Subcutaneous adipose tissue (tissue), 4 donors: ENCODE results near the gene ARHGAP22. TPM values are rescaled to one million over a fixed set of nuclear protein-coding genes. Genes with fewer than 3 reads are reported as not detected.

Experiments used
- CTCF ChIP-seq: fragments of 450-650 bp; IDR thresholded peaks from one replicate; pipeline ENCODE4 v1.5.1; 2016; ENCODE audit warnings: low read depth, mild to moderate bottlenecking, control low read depth, antibody characterized with exemption, moderate library complexity
- total RNA-seq, 4 donors: library from RNA; depleted of rRNA; stranded (reverse); fragments of >200 nt; gene quantifications; one replicate each; pipeline ENCODE4 v1.1.0, GENCODE V29; 2016

Gene ARHGAP22
- total RNA-seq, 4 donors from 2014 or later = 2.1 to 15.0 (median 5.0) TPM

DNA sequence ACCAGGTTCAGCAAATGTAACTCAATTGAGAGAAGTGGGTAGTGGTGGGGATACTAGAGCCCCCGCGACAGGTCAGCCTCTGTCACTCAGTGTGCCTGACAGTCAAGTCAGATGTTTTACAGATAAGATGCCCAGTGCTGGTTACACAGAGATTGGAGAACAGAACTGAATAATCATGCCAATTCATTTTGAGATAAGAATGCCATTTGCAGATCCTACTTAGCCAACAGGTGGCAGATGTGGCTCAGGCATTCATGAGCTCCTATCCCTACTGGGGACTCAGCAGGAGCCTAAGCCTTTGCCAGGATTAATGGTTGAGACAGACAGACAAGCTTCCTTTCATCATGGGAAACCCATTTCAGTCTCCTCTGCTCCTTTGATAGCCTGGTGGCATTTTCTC lies 160.6 kb downstream of the ARHGAP22 start:
- TF ChIP-seq CTCF = no peak

GRCh38 chr10:48442809-48443177 lies 162.1 kb downstream of the ARHGAP22 start:
- TF ChIP-seq CTCF = no peak

DNA sequence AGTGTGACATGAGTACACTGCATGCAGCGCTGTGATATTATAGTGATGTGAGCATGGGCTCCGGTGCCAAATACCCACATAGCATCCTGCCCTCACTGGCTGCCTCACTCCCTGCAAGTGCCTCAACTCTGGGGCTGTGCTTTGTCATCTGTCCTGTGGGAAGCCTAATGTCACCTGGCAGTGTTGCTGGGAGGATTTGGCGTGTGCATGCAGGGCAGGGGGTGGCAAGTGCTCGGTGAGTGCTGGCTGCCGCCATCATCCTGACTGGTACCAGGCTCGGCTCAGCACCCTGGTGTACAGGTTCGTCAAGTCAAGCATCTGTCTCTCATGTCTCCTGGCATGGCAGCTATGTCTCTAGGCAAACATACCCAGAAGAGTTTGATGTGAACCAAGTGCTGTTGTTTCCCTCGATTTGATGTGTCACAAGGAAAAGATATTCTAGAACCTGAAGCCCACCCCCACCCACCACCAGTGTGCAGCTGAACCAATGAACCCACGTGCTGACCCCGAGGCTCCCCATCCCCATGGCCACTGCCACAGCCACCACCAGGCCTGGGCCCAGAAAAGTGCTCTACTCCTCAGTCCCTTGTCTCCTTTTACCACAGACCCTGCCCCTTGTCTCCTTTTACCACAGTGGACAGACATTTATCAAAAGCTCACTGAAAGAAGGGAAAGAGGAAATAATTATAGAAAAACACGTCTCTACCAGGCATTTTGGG lies 162.6 kb downstream of the ARHGAP22 start:
- no peak for TF ChIP-seq CTCF

- TF ChIP-seq CTCF = no peak
Observed at GRCh38 chr10:48440771-48441170, 164.1 kb downstream of the ARHGAP22 start.

- no peak for TF ChIP-seq CTCF
Observed at GRCh38 chr10:48439581-48440041, 165.3 kb downstream of the ARHGAP22 start.

DNA sequence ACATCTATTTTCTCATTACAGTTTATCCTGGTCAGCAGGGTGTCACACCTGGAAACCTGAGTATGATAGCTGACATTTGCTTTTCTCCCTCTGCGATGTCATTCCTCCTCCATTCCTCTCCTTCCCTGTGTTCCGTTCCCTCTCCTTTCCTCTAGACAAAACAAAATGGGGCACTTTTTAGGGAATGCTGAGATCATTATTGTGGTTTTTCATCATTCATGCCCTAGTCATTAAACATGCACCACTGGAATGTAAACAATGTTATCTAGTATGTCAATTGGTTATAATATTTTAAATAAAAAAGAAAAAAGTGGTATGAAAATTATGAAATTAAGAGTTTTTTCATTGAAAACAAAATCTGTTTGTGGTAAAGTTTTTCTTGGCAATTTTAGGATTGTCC lies 165.8 kb downstream of the ARHGAP22 start:
- TF ChIP-seq CTCF = no peak

DNA sequence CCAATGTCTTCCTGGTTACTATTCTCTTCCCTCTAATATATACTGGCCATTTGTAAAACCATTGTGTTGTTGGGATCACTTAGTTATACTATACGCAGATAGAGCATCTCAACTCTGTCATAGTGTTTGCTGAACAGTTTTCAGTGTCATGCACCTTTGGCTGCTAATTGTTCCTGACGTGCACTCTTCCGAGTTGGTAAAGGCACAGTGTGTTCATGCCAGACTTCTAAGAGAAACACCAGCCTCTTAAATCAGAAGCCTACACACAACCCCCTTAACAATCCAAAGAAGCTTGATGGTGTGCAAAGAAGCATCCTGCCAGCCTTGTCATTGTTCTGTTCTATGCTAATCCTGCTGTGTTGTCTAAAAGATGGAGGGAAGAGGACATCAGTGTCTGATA lies 167.3 kb downstream of the ARHGAP22 start:
- no peak for TF ChIP-seq CTCF
